CD4-positive, alpha-beta T cell (primary cell): ENCODE measurements around the gene TTC33. TPM values are rescaled to one million over a fixed set of nuclear protein-coding genes. Genes with fewer than 3 reads are reported as not detected.

Source experiments
- ATAC-seq: fragments of 200-7000 bp; cut with Tn5 transposase; one replicate; pipeline ENCODE4 v1.10.0; 2022; ENCODE audit warnings: mild to moderate bottlenecking; ENCODE audit not compliant: poor library complexity
- CTCF ChIA-PET: fragments of 350-600 bp; sonication (Branson Sonifier 250); formaldehyde crosslinking; loops from one replicate; lab custom pipeline; 2021; ENCODE audit warnings: antibody characterized with exemption, inconsistent platforms; lab: Charles Lee
- POLR2A ChIA-PET: fragments of 350-600 bp; sonication (Branson Sonifier 250); formaldehyde crosslinking; loops from one replicate; lab custom pipeline; 2021; ENCODE audit warnings: antibody characterized with exemption, inconsistent platforms; lab: Charles Lee
- DNase-seq, 14 experiments: peaks; one replicate each; pipeline ENCODE4 v3.0.0-alpha.2; 2013 to 2020; ENCODE audit warnings: mixed read lengths in 2 of 14
- H3K27ac ChIP-seq, 2 donors: one replicate each; pipeline versions ENCODE4 v1.5.1 to v1.7.0; 2013; ENCODE audit warnings: low read length in 2 of 2, low read depth in 1 of 2, mild to moderate bottlenecking in 1 of 2
- H3K27me3 ChIP-seq, 2 experiments: 1 replicate in 1 of 2; 2 replicates in 1 of 2; pipeline versions ENCODE4 v1.6.1 to v1.7.0; 2013; ENCODE audit warnings: low read length in 2 of 2, control low read depth in 1 of 2, mild to moderate bottlenecking in 1 of 2, moderate library complexity in 1 of 2; ENCODE audit not compliant: insufficient read depth in 2 of 2, control insufficient read depth in 1 of 2
- H3K36me3 ChIP-seq: one replicate; pipeline ENCODE4 v1.6.1; 2013; ENCODE audit warnings: low read length, control low read depth; ENCODE audit not compliant: insufficient read depth
- H3K4me1 ChIP-seq: one replicate; pipeline ENCODE4 v1.6.1; 2013; ENCODE audit warnings: low read length, control low read depth; ENCODE audit not compliant: insufficient read depth
- H3K4me3 ChIP-seq: one replicate; pipeline ENCODE4 v1.5.1; 2013; ENCODE audit warnings: mild to moderate bottlenecking, low read length, moderate library complexity
- H3K9me3 ChIP-seq, 2 experiments: 1 replicate in 1 of 2; 2 replicates in 1 of 2; pipeline versions ENCODE4 v1.6.1 to v1.7.0; 2013; ENCODE audit warnings: low read length in 2 of 2, mild to moderate bottlenecking in 2 of 2, control low read depth in 1 of 2, moderate library complexity in 1 of 2; ENCODE audit not compliant: control insufficient read depth in 1 of 2, insufficient read depth in 1 of 2
- H3K27ac Mint-ChIP-seq: one replicate; pipeline ENCODE4 v1.8.0; 2020; ENCODE audit warnings: mixed read lengths
- H3K27me3 Mint-ChIP-seq: one replicate; pipeline ENCODE4 v1.8.0; 2021; ENCODE audit warnings: mixed read lengths
- H3K36me3 Mint-ChIP-seq: one replicate; pipeline ENCODE4 v1.8.0; 2021; ENCODE audit warnings: low read depth, mixed read lengths
- H3K4me1 Mint-ChIP-seq: one replicate; pipeline ENCODE4 v1.8.0; 2021; ENCODE audit warnings: low read depth, mixed read lengths
- H3K4me3 Mint-ChIP-seq: one replicate; pipeline ENCODE4 v1.8.0; 2020; ENCODE audit warnings: mild to moderate bottlenecking, mixed read lengths
- H3K9me3 Mint-ChIP-seq: one replicate; pipeline ENCODE4 v1.8.0; 2020; ENCODE audit warnings: mixed read lengths
- intact Hi-C, 2 experiments: fragments of 100-400 bp; cut with DNase I in 1 of 2; cut with micrococcal nuclease in 1 of 2; formaldehyde crosslinking; loops; one replicate each; pipeline versions ENCODE4 v1.15.1 to v1.9.0; 2023 to 2025; cut with DNase I, micrococcal nuclease
- total RNA-seq, 174 experiments: library from RNA in 2 of 174; stranded (reverse) in 2 of 174; gene quantifications; one replicate each; pipeline ENCODE4 v1.2.3 and lab custom pipeline; 2021 to 2026
- TF ChIP-seq, protein P1 (sequence below): fragments of 200-600 bp; IDR thresholded peaks from one replicate; pipeline ENCODE4 v1.8.0; 2022; ENCODE audit warnings: antibody characterized with exemption, mild to moderate bottlenecking

The TTC33 gene
- total RNA-seq, 2 experiments from 2014 or later: 8.7 to 12.0 TPM

DNA sequence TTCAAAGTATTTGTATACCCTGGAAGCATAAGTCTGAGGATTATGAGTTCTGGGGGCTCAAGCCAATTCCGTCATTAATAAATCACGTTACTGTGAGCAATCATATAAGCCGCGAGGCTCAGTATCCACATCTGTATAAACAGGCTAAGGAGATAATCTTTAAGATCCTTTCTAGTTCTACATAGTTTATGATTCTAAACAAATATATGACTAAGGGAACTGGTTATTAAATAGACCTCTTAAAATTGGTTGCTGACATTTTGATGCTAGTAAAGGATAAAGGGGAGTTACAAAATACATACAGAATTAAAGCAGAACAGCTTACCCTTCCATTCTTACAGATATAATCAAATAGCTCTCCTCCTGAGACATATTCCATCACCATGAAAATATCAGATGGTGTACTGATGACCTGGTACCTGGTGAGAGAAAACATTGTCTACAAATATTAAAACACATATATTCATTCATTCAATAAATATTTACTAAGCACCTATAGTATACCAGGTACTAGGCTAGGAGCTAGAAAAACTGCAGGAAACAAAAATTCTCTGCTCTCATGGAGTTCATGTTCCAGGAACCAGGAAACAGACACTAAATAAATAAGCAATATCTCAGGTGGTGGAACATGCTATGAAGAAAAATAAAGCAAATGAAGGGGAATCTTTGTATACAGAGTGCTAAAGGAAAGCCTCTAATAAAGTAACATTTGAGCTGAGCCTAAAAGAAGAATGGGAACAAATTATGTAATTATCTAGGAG, 19.5 kb upstream of the TTC33 start:
- Histone ChIP-seq H3K4me1 (no peaks in the 10 kb centered on the region), H3K9me3 (no peaks in the 10 kb centered on the region), H3K27ac (no peak overlapping the region), H3K36me3 (peaks cover 53% of the 10 kb centered on the region), H3K4me3 (no peak overlapping the region), H3K27me3 (no peaks in the 10 kb centered on the region)
- no peak for ATAC-seq
- no peak for DNase-seq
- H3K27ac Mint-ChIP-seq: no peak overlapping the region
- ChIA-PET CTCF (no interaction called here), POLR2A (no interaction called here)
- intact Hi-C loops: no loop called here
- peaks cover 71% of the 10 kb centered on the region for H3K36me3 Mint-ChIP-seq
- H3K4me1 Mint-ChIP-seq: peaks cover 23% of the 10 kb centered on the region
- H3K9me3 Mint-ChIP-seq: no peaks in the 10 kb centered on the region
- TF ChIP-seq, protein P1, sequence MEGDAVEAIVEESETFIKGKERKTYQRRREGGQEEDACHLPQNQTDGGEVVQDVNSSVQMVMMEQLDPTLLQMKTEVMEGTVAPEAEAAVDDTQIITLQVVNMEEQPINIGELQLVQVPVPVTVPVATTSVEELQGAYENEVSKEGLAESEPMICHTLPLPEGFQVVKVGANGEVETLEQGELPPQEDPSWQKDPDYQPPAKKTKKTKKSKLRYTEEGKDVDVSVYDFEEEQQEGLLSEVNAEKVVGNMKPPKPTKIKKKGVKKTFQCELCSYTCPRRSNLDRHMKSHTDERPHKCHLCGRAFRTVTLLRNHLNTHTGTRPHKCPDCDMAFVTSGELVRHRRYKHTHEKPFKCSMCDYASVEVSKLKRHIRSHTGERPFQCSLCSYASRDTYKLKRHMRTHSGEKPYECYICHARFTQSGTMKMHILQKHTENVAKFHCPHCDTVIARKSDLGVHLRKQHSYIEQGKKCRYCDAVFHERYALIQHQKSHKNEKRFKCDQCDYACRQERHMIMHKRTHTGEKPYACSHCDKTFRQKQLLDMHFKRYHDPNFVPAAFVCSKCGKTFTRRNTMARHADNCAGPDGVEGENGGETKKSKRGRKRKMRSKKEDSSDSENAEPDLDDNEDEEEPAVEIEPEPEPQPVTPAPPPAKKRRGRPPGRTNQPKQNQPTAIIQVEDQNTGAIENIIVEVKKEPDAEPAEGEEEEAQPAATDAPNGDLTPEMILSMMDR: no peak
- no peak overlapping the region for H3K4me3 Mint-ChIP-seq
- no peaks in the 10 kb centered on the region for H3K27me3 Mint-ChIP-seq

DNA sequence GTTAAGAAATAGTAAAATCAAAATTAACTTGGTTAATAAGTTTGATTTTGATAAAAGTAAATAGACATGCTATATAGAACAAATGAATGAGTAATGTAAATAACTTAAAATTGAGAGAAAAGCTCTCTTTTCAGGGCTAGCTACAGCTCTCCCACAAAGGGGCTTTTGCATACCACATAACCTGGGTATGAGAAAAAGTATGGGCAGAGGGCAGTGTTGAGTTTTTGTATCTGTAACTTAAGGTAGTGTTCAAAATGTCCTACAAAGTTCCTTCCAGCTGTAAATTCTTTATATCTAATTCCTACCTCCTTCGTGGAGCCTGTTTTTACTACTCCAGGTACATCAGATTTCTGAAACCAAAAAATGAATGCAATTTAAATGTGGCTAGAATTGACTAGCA, 18.9 kb upstream of the TTC33 start:
- no peak overlapping the region for H3K27ac Mint-ChIP-seq
- no peaks in the 10 kb centered on the region for H3K9me3 ChIP-seq
- CTCF ChIA-PET: no interaction called here

DNA sequence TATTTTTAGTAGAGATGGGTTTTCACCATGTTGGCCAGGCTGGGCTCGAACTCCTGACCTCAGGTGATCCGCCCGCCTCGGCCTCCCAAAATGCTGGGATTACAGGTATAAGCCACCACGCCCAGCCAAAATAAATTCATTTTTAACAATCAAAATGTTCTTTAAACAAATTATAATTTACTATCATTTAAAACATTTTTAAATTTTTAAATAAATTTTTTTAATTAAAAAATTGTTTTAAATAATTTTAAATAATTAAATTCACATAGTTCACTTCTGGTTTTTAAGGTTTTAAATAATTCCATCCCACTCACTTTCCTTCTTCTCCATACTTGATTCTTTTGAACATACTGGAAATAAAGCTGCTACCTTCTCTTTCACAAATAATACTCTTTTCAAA, 15.0 kb upstream of the TTC33 start:
- peaks cover 71% of the 10 kb centered on the region for H3K36me3 ChIP-seq
- DNase-seq: no peak
- TF ChIP-seq, protein P1: no peak
- no peaks in the 10 kb centered on the region for H3K4me1 ChIP-seq
- no peak overlapping the region for H3K27ac ChIP-seq
- intact Hi-C loops: no loop called here
- POLR2A ChIA-PET: no interaction called here
- peaks cover 89% of the 10 kb centered on the region for H3K36me3 Mint-ChIP-seq
- CTCF ChIA-PET: interaction anchor here (1.0 to 1.1 kb wide), 2 partner anchors 28 to 1395 kb away, joined by 3 read pairs; no protein-coding TSS in a partner anchor
- H3K9me3 Mint-ChIP-seq: no peaks in the 10 kb centered on the region
- no peaks in the 10 kb centered on the region for H3K27me3 ChIP-seq
- H3K4me1 Mint-ChIP-seq: peaks cover under 1% of the 10 kb centered on the region
- no peak overlapping the region for H3K27ac Mint-ChIP-seq
- H3K4me3 ChIP-seq: no peak overlapping the region
- no peak overlapping the region for H3K4me3 Mint-ChIP-seq
- H3K9me3 ChIP-seq: no peaks in the 10 kb centered on the region
- ATAC-seq: no peak
- no peaks in the 10 kb centered on the region for H3K27me3 Mint-ChIP-seq

More for the DNA sequence above, 18.9 kb upstream of the TTC33 start:
- Mint-ChIP-seq H3K4me1 (peaks cover 18% of the 10 kb centered on the region), H3K4me3 (no peak overlapping the region), H3K36me3 (peaks cover 75% of the 10 kb centered on the region), H3K9me3 (no peaks in the 10 kb centered on the region), H3K27me3 (no peaks in the 10 kb centered on the region)
- intact Hi-C loops: no loop called here
- H3K27ac ChIP-seq: no peak overlapping the region
- no peak overlapping the region for H3K4me3 ChIP-seq
- no peaks in the 10 kb centered on the region for H3K27me3 ChIP-seq
- no peaks in the 10 kb centered on the region for H3K4me1 ChIP-seq
- TF ChIP-seq, protein P1: no peak
- DNase-seq (peak in 1 of 14 experiments; percentile 23), ATAC-seq (no peak)
- H3K36me3 ChIP-seq: peaks cover 58% of the 10 kb centered on the region
- POLR2A ChIA-PET: no interaction called here
